ENCODE measurements around the gene LTF. TPM values are rescaled to one million over a fixed set of nuclear protein-coding genes. Genes with fewer than 3 reads are reported as not detected.

The LTF gene
- total RNA-seq, 1 donor from 2014 or later, result not detected

DNA sequence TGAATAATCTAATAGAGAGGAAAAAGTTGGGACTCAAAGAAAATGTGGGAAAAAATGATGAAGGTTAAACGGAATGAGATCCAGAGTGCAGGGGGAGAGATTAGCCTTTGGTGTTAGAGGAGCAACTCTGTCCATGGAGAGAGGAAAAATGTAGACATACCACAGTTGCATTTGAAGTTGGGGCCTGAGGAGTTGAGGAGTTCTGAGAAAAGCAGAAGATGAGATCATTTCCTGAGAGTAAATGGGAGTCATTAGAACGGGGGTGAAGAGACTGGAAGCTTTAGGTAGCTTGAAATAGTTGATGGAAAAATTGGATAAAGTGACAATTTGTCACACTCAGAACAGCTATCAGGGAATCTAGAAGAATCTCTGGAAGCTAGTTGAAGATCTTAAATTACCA lies 65.1 kb downstream of the LTF start:
- TF ChIP-seq, protein P1, sequence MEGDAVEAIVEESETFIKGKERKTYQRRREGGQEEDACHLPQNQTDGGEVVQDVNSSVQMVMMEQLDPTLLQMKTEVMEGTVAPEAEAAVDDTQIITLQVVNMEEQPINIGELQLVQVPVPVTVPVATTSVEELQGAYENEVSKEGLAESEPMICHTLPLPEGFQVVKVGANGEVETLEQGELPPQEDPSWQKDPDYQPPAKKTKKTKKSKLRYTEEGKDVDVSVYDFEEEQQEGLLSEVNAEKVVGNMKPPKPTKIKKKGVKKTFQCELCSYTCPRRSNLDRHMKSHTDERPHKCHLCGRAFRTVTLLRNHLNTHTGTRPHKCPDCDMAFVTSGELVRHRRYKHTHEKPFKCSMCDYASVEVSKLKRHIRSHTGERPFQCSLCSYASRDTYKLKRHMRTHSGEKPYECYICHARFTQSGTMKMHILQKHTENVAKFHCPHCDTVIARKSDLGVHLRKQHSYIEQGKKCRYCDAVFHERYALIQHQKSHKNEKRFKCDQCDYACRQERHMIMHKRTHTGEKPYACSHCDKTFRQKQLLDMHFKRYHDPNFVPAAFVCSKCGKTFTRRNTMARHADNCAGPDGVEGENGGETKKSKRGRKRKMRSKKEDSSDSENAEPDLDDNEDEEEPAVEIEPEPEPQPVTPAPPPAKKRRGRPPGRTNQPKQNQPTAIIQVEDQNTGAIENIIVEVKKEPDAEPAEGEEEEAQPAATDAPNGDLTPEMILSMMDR (conservative IDR thresholded peaks at IDR 0.05), result no peak
- no peaks in the 10 kb centered on the region for H3K36me3 Mint-ChIP-seq (ENCODE audit: low read depth)
- no peaks in the 10 kb centered on the region for H3K4me1 Mint-ChIP-seq
- no peak for DNase-seq (ENCODE audit: low read depth, low spot score)
- no peak overlapping the region for H3K4me3 Mint-ChIP-seq
- no peaks in the 10 kb centered on the region for H3K27me3 Mint-ChIP-seq (ENCODE audit: low read depth)
- no peak overlapping the region for H3K27ac Mint-ChIP-seq (ENCODE audit: unreplicated experiment)
- peaks cover 2% of the 10 kb centered on the region for H3K9me3 Mint-ChIP-seq

GRCh38 chr3:46399098-46399497 lies 65.6 kb downstream of the LTF start:
- TF ChIP-seq, protein P1 (conservative IDR thresholded peaks at IDR 0.05), result no peak
- no peak for DNase-seq (ENCODE audit: low read depth, low spot score)
- no peaks in the 10 kb centered on the region for H3K36me3 Mint-ChIP-seq (ENCODE audit: low read depth)
- no peak overlapping the region for H3K4me3 Mint-ChIP-seq
- H3K27ac Mint-ChIP-seq (ENCODE audit: unreplicated experiment), result no peak overlapping the region
- H3K27me3 Mint-ChIP-seq (ENCODE audit: low read depth), result no peaks in the 10 kb centered on the region
- peaks cover 2% of the 10 kb centered on the region for H3K9me3 Mint-ChIP-seq
- no peaks in the 10 kb centered on the region for H3K4me1 Mint-ChIP-seq

- Mint-ChIP-seq H3K4me1 (no peaks in the 10 kb centered on the region), H3K27me3 (ENCODE audit: low read depth) (no peaks in the 10 kb centered on the region), H3K36me3 (ENCODE audit: low read depth) (no peaks in the 10 kb centered on the region), H3K4me3 (no peak overlapping the region), H3K9me3 (peaks cover 2% of the 10 kb centered on the region), H3K27ac (ENCODE audit: unreplicated experiment) (no peak overlapping the region)
- no peak for DNase-seq (ENCODE audit: low read depth, low spot score)
- TF ChIP-seq, protein P1 (conservative IDR thresholded peaks at IDR 0.05), result no peak
Observed at GRCh38 chr3:46398186-46398955, 66.3 kb downstream of the LTF start.

GRCh38 chr3:46397111-46397510 lies 67.6 kb downstream of the LTF start:
- Mint-ChIP-seq H3K4me1 (peaks cover 4% of the 10 kb centered on the region), H3K9me3 (peaks cover 3% of the 10 kb centered on the region), H3K36me3 (ENCODE audit: low read depth) (no peaks in the 10 kb centered on the region), H3K27ac (ENCODE audit: unreplicated experiment) (no peak overlapping the region), H3K4me3 (no peak overlapping the region), H3K27me3 (ENCODE audit: low read depth) (no peaks in the 10 kb centered on the region)
- no peak for DNase-seq (ENCODE audit: low read depth, low spot score)
- TF ChIP-seq, protein P1 (conservative IDR thresholded peaks at IDR 0.05), result no peak

DNA sequence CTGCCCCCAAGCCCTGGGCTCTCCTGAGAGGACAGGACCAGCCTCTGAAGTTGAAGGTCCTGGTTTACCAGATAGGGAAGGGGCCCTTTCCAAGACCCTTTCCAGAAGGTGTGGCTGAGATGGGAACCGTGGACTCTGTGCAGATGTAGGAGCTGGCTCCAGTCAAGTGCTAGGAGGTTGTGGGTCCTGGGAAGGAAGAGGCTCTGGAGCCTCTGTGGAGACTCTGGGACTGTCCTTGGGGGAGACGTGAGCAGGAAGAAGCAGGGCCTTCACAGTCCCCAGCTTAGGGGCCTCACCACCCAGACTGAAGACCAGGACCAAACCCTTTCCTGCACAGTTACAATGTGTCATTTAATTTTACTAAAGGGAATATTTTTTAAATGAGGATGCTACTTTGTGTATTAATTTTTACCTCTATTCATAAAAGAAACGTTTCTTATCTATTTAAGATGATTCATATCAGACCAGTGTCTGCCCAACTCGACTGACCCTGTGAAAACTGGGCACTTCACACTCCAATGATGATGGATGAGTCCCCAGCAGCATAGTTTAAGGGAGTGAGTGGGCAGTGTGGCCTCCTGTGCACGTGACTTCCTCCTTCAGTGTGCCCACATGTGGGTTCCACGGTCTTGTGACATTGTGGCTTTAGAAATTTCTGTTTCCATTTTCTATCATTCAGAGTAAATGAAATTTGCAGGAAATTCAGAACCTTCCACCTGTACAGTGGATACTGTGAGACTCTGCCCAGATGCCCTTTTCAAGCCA lies 68.8 kb downstream of the LTF start:
- Mint-ChIP-seq H3K27ac (ENCODE audit: unreplicated experiment) (no peak overlapping the region), H3K36me3 (ENCODE audit: low read depth) (no peaks in the 10 kb centered on the region), H3K27me3 (ENCODE audit: low read depth) (no peaks in the 10 kb centered on the region), H3K4me1 (peaks cover 4% of the 10 kb centered on the region), H3K4me3 (no peak overlapping the region), H3K9me3 (peaks cover 3% of the 10 kb centered on the region)
- no peak for DNase-seq (ENCODE audit: low read depth, low spot score)
- TF ChIP-seq, protein P1 (conservative IDR thresholded peaks at IDR 0.05), result no peak

Data from neural crest cell (in vitro differentiated cells).